HepG2 (cell line): ENCODE data around the gene RASA1. TPM values are rescaled to one million over a fixed set of nuclear protein-coding genes. Genes with fewer than 3 reads are reported as not detected.

ENCODE experiments used
- ATAC-seq: fragments of 200-7000 bp; cut with Tn5 transposase; 3 replicates; pipeline ENCODE4 v1.9.1; 2020; ENCODE audit warnings: mild to moderate bottlenecking, moderate library complexity
- BruUV-seq: library from RNA; stranded (reverse); fragments of 400-500 nt; replicated peaks from 2 replicates; lab custom pipeline; 2021; lab: Mats Ljungman, UMichigan
- CTCF ChIA-PET: fragments of 300-600 bp; formaldehyde crosslinking; extraction: SDS; loops from one replicate; lab custom pipeline; 2021; ENCODE audit warnings: low total read pairs, inconsistent platforms, low intra/inter-chr PET ratio; lab: Yijun Ruan, JAX
- POLR2A ChIA-PET: fragments of 350-600 bp; sonication (Branson Sonifier 250); formaldehyde crosslinking; loops from one replicate; lab custom pipeline; 2020; ENCODE audit warnings: antibody characterized with exemption, inconsistent platforms; lab: Yijun Ruan, JAX
- DNase-seq: peaks from one replicate; pipeline ENCODE4 v3.0.0-alpha.2; 2015; ENCODE audit warnings: low spot score
- FAIRE-seq: peaks from 3 replicates; lab custom pipeline; 2011; peaks lifted over from hg19 to GRCh38; lab: Jason Lieb, UNC
- H2AFZ ChIP-seq: one replicate; pipeline ENCODE4 v1.6.1; 2011; ENCODE audit warnings: low read length, inconsistent platforms
- H3K27ac ChIP-seq: fragments of 300-600 bp; 3 replicates; pipeline ENCODE4 v1.8.0; 2011; ENCODE audit warnings: mixed run types, mild to moderate bottlenecking, mixed read lengths, low read length, inconsistent platforms; ENCODE audit not compliant: insufficient read depth; ENCODE audit errors: extremely low read length
- H3K27me3 ChIP-seq, 2 experiments: fragments of 200-600 bp in 1 of 2; 2 replicates in 1 of 2; 3 replicates in 1 of 2; pipeline versions ENCODE4 v1.6.0 to v1.8.0; 2011; ENCODE audit warnings: low read length in 2 of 2, mild to moderate bottlenecking in 2 of 2, moderate library complexity in 2 of 2, inconsistent platforms in 1 of 2; ENCODE audit not compliant: insufficient read depth in 2 of 2, control insufficient read depth in 1 of 2
- H3K36me3 ChIP-seq, 2 experiments: fragments of 200-600 bp in 1 of 2; replicated peaks in 1 of 2; 2 replicates in 1 of 2; 3 replicates in 1 of 2; pipeline versions ENCODE4 v1.5.1 to v1.8.0; 2011; ENCODE audit warnings: low read length in 2 of 2, inconsistent platforms in 1 of 2; ENCODE audit not compliant: insufficient read depth in 2 of 2, control insufficient read depth in 1 of 2
- H3K4me1 ChIP-seq: 2 replicates; pipeline ENCODE4 v1.5.1; 2012; ENCODE audit warnings: low read length, inconsistent platforms; ENCODE audit not compliant: insufficient read depth
- H3K4me2 ChIP-seq: 2 replicates; pipeline ENCODE4 v1.6.0; 2011; ENCODE audit warnings: low read depth, low read length, inconsistent platforms
- H3K4me3 ChIP-seq, 3 experiments: fragments of 200-600 bp in 1 of 3; sonication (generic), shearing (Covaris generic) in 1 of 3; replicated peaks in 1 of 3; 2 replicates each; pipeline ENCODE4 v1.5.1; 2011 to 2016; ENCODE audit warnings: low read length in 3 of 3, inconsistent platforms in 2 of 3, low read depth in 2 of 3, mild to moderate bottlenecking in 2 of 3, control low read depth in 1 of 3, mixed read lengths in 1 of 3; ENCODE audit not compliant: insufficient read depth in 1 of 3
- H3K79me2 ChIP-seq: one replicate; pipeline ENCODE4 v1.6.1; 2011; ENCODE audit warnings: low read length, inconsistent platforms; ENCODE audit not compliant: insufficient read depth
- H3K9ac ChIP-seq: 2 replicates; pipeline ENCODE4 v1.6.0; 2011; ENCODE audit warnings: mild to moderate bottlenecking, low read depth, low read length, inconsistent platforms; ENCODE audit not compliant: insufficient read depth
- H3K9me3 ChIP-seq: 2 replicates; pipeline ENCODE4 v1.5.1; 2012; ENCODE audit warnings: mild to moderate bottlenecking, low read length
- H4K20me1 ChIP-seq: 2 replicates; pipeline ENCODE4 v1.6.0; 2011; ENCODE audit warnings: inconsistent platforms, mild to moderate bottlenecking, low read length, moderate library complexity; ENCODE audit not compliant: insufficient read depth
- CBX5 ChIP-seq: sonication (generic); formaldehyde crosslinking; IDR thresholded peaks from 2 replicates; pipeline ENCODE4 v1.4.0; 2020; ENCODE audit warnings: missing genetic modification reagents, borderline replicate concordance
- KDM1A ChIP-seq: IDR thresholded peaks from 2 replicates; pipeline ENCODE4 v1.6.1; 2016; ENCODE audit warnings: missing compliant biosample characterization
- MED8 ChIP-seq: sonication (generic); formaldehyde crosslinking; IDR thresholded peaks from 2 replicates; pipeline ENCODE4 v1.8.1; 2023; ENCODE audit warnings: mild to moderate bottlenecking, missing genetic modification reagents; ENCODE audit not compliant: insufficient replicate concordance
- SMAD1 ChIP-seq: sonication (generic); formaldehyde crosslinking; IDR thresholded peaks from 2 replicates; pipeline ENCODE4 v1.4.0; 2020; ENCODE audit warnings: missing genetic modification reagents, low read depth, mild to moderate bottlenecking, borderline replicate concordance
- SOX13 ChIP-seq, 3 experiments: fragments of 450-650 bp in 1 of 3; sonication (generic) in 1 of 3; formaldehyde crosslinking in 1 of 3; IDR thresholded peaks in 2 of 3; conservative IDR thresholded peaks in 1 of 3; 2 replicates each; pipeline versions ENCODE4 v1.5.0 to v1.6.1; 2016 to 2020; ENCODE audit warnings: antibody characterized with exemption in 1 of 3, mild to moderate bottlenecking in 1 of 3, missing compliant biosample characterization in 1 of 3, missing genetic modification reagents in 1 of 3, moderate library complexity in 1 of 3
- SRY ChIP-seq: sonication (generic); formaldehyde crosslinking; IDR thresholded peaks from 2 replicates; pipeline ENCODE4 v1.8.0; 2022; ENCODE audit warnings: mild to moderate bottlenecking, missing genetic modification reagents
- TAF15 ChIP-seq: fragments of 200-400 bp; formaldehyde crosslinking; IDR thresholded peaks from one replicate; pipeline ENCODE4 v1.6.1; 2018; ENCODE audit warnings: mild to moderate bottlenecking, low read depth, low read length; ENCODE audit not compliant: poor library complexity, severe bottlenecking
- TCF12 ChIP-seq, 2 experiments: fragments of 450-650 bp in 1 of 2; sonication (generic) in 1 of 2; formaldehyde crosslinking in 1 of 2; IDR thresholded peaks; 2 replicates each; pipeline versions ENCODE4 v1.6.1 to v1.8.0; 2017 to 2022; ENCODE audit warnings: antibody characterized with exemption in 1 of 2, mild to moderate bottlenecking in 1 of 2, missing genetic modification reagents in 1 of 2, moderate library complexity in 1 of 2
- ZC3H13 ChIP-seq: sonication (generic); formaldehyde crosslinking; IDR thresholded peaks from 2 replicates; pipeline ENCODE4 v1.8.1; 2023; ENCODE audit warnings: mild to moderate bottlenecking, missing genetic modification reagents, moderate library complexity
- ZFP82 ChIP-seq: sonication (generic); formaldehyde crosslinking; IDR thresholded peaks from 2 replicates; pipeline ENCODE4 v1.5.1; 2020; ENCODE audit warnings: mild to moderate bottlenecking, missing genetic modification reagents, borderline replicate concordance
- ZNF503 ChIP-seq: sonication (generic); formaldehyde crosslinking; IDR thresholded peaks from 2 replicates; pipeline ENCODE4 v1.4.0; 2020; ENCODE audit warnings: missing genetic modification reagents
- ZNF530 ChIP-seq: sonication (generic); formaldehyde crosslinking; IDR thresholded peaks from 2 replicates; pipeline ENCODE4 v1.5.0; 2020; ENCODE audit warnings: low read depth, mild to moderate bottlenecking, missing genetic modification reagents
- ZSCAN9 ChIP-seq: IDR thresholded peaks from 2 replicates; pipeline ENCODE4 v1.6.1; 2016; ENCODE audit warnings: borderline replicate concordance
- WGBS: methylation state at CpG from one replicate; pipeline ENCODE4 v1.1.6; 2017; ENCODE audit warnings: low lambda C conversion rate; 5-methylcytosine and 5-hydroxymethylcytosine counted together
- in situ Hi-C: cut with HindIII; loops from 2 replicates; pipeline ENCODE4 v1.10.0; 2017; ENCODE audit warnings: low pct_unique_long_range_greater_than_20kb; ENCODE audit not compliant: extremely low pct_ligation_motif_present
- intact Hi-C: fragments of 100-400 bp; cut with micrococcal nuclease; formaldehyde crosslinking; loops from one replicate; pipeline ENCODE4 v1.10.0; 2022; ENCODE audit not compliant: unreplicated experiment
- polyA plus RNA-seq, 8 experiments: library from polyadenylated mRNA; depleted of rRNA in 3 of 8; stranded (reverse) in 7 of 8; unstranded in 1 of 8; fragments of >200 nt; fragmentation: Illumina TruSeq in 4 of 8; extraction: Trizol in 4 of 8; gene quantifications; 2 replicates each; pipeline versions ENCODE4 v1.2.1 to v1.2.3, GENCODE V29; 2011 to 2016; ENCODE audit warnings: low read depth in 4 of 8, missing spikeins in 1 of 8, mixed read lengths in 1 of 8; ENCODE audit not compliant: insufficient read depth in 1 of 8
- total RNA-seq, 5 experiments: library from RNA; depleted of rRNA; stranded (reverse); fragments of >200 nt; fragmentation: Illumina TruSeq; extraction: Trizol; gene quantifications; 2 replicates each; pipeline ENCODE4 v1.2.3, GENCODE V29; 2016; ENCODE audit warnings: low read depth in 1 of 5
- TF ChIP-seq, protein P1 (sequence below): sonication (generic); formaldehyde crosslinking; IDR thresholded peaks from 2 replicates; pipeline ENCODE4 v1.9.0; 2021; ENCODE audit warnings: missing genetic modification reagents, borderline replicate concordance

RASA1 gene
- total and polyA plus RNA-seq, 2 of the 13 experiments (the other 11 are each of a cell fraction or from before 2014, with no cell fraction given) = 19.5 to 20.5 TPM

GRCh38 chr5:87298692-87299362, 31.1 kb downstream of the RASA1 start:
- CTCF ChIA-PET = no interaction called here
- no TSS peak for BruUV-seq
- WGBS = 97% methylated on average over 5 of the region's 5 CpGs
- no peak overlapping the region for H3K27ac ChIP-seq
- DNase-seq = no peak
- peaks cover 7% of the 10 kb centered on the region; the same call in 1 of the 2 replicates for H4K20me1 ChIP-seq
- TF ChIP-seq SMAD1 = no peak
- TF ChIP-seq ZFP82 (CRISPR knock-in tag) = no peak
- TF ChIP-seq SOX13 (IDR thresholded peaks at IDR 0.05) = no peak
- no peak for TF ChIP-seq SOX13 (CRISPR knock-in tag; conservative IDR thresholded peaks at IDR 0.05 in 1 of 2, IDR thresholded peaks at IDR 0.05 in 1 of 2)
- no peak for TF ChIP-seq ZC3H13 (CRISPR knock-in tag)
- no peak for TF ChIP-seq TAF15
- TF ChIP-seq, protein P1, sequence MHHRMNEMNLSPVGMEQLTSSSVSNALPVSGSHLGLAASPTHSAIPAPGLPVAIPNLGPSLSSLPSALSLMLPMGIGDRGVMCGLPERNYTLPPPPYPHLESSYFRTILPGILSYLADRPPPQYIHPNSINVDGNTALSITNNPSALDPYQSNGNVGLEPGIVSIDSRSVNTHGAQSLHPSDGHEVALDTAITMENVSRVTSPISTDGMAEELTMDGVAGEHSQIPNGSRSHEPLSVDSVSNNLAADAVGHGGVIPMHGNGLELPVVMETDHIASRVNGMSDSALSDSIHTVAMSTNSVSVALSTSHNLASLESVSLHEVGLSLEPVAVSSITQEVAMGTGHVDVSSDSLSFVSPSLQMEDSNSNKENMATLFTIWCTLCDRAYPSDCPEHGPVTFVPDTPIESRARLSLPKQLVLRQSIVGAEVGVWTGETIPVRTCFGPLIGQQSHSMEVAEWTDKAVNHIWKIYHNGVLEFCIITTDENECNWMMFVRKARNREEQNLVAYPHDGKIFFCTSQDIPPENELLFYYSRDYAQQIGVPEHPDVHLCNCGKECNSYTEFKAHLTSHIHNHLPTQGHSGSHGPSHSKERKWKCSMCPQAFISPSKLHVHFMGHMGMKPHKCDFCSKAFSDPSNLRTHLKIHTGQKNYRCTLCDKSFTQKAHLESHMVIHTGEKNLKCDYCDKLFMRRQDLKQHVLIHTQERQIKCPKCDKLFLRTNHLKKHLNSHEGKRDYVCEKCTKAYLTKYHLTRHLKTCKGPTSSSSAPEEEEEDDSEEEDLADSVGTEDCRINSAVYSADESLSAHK (CRISPR knock-in tag) = no peak
- no peak for TF ChIP-seq TCF12 (IDR thresholded peaks at IDR 0.05)
- no peak for TF ChIP-seq TCF12 (CRISPR knock-in tag; IDR thresholded peaks at IDR 0.05)
- TF ChIP-seq CBX5 (CRISPR knock-in tag) = no peak
- TF ChIP-seq MED8 (CRISPR knock-in tag) = no peak
- TF ChIP-seq ZSCAN9 (CRISPR knock-in tag) = no peak
- no peak for TF ChIP-seq KDM1A
- TF ChIP-seq ZNF503 (CRISPR knock-in tag) = no peak
- no peak for TF ChIP-seq ZNF530
- TF ChIP-seq SRY (CRISPR knock-in tag) = no peak
- H3K9ac ChIP-seq = no peak overlapping the region
- peaks cover 14% of the 10 kb centered on the region for H3K4me1 ChIP-seq
- H3K36me3 ChIP-seq = 0 out of 5 replicates have a peak, but pooled peaks cover 0 to under 1% of the 10 kb centered on the region in 2 experiments
- no peaks in the 10 kb centered on the region for H3K27me3 ChIP-seq
- no peak for ATAC-seq
- intact Hi-C loops (no loop called here), in situ Hi-C loops (no loop called here)
- H3K9me3 ChIP-seq = no peaks in the 10 kb centered on the region
- no peak overlapping the region for H2AFZ ChIP-seq
- H3K4me2 ChIP-seq = no peak overlapping the region
- no peak overlapping the region for H3K4me3 ChIP-seq
- POLR2A ChIA-PET = no interaction called here
- no peak for FAIRE-seq
- peaks cover 48% of the 10 kb centered on the region for H3K79me2 ChIP-seq
